Sciatic nerve (tissue), 2 donors: ENCODE results near the gene PRDM10. TPM values are rescaled to one million over a fixed set of nuclear protein-coding genes. Genes with fewer than 3 reads are reported as not detected.
"Not testable (repeated sequence)": the region's sequence is repeated elsewhere in the genome, so short reads cannot be mapped to it uniquely, and the experiment has no call there.

ENCODE experiments used
- ATAC-seq: fragments of 200-7000 bp; cut with Tn5 transposase; one replicate; pipeline ENCODE4 v1.9.1; 2020; ENCODE audit warnings: mild to moderate bottlenecking, moderate library complexity
- DNase-seq: peaks from one replicate; pipeline ENCODE4 v3.0.0-alpha.2; 2020; ENCODE audit warnings: low spot score
- intact Hi-C: fragments of 100-400 bp; cut with DNase I; formaldehyde crosslinking; loops from one replicate; pipeline ENCODE4 v1.14.2; 2022
- total RNA-seq: library from RNA; stranded (reverse); fragmentation: NEBNext Ultra II Directional; extraction: Animal tissue kit (Norgen Biotek cat#: 25700); gene quantifications from one replicate; pipeline ENCODE4 v1.2.1, GENCODE V29; 2021
- donor health status: DM: no; HTN: no; CAD: no.
- donor health status: DM: no; HTN: no; CAD: no.

Gene PRDM10
- total RNA-seq, 1 donor from 2014 or later = 12.3 TPM

GRCh38 chr11:129989149-129989813 is 13.4 kb downstream of the PRDM10 start:
- intact Hi-C loops = no loop called here
- ATAC-seq (no peak), DNase-seq (no peak)

- DNase-seq (no peak), ATAC-seq (no peak)
- intact Hi-C loops = no loop called here
Measured at GRCh38 chr11:129987950-129988349, 14.7 kb downstream of the PRDM10 start.

GRCh38 chr11:129985823-129986222 is 16.8 kb downstream of the PRDM10 start:
- intact Hi-C loops = no loop called here
- DNase-seq = no peak

GRCh38 chr11:129980086-129980485 is 22.5 kb downstream of the PRDM10 start:
- no peak for ATAC-seq
- intact Hi-C loops = no loop called here
- no peak for DNase-seq

More at GRCh38 chr11:129985823-129986222, 16.8 kb downstream of the PRDM10 start:
- no peak for ATAC-seq

GRCh38 chr11:129979046-129979605 is 23.5 kb downstream of the PRDM10 start:
- intact Hi-C loops = no loop called here
- DNase-seq (no peak), ATAC-seq (no peak)

GRCh38 chr11:129978447-129978846 is 24.2 kb downstream of the PRDM10 start:
- intact Hi-C loops = no loop called here
- no peak for DNase-seq
- no peak for ATAC-seq

- peak; percentile 28 for ATAC-seq
- intact Hi-C loops = no loop called here
Measured at GRCh38 chr11:129976328-129976727, 26.3 kb downstream of the PRDM10 start.

GRCh38 chr11:129975543-129975942 is 27.1 kb downstream of the PRDM10 start:
- intact Hi-C loops = no loop called here
- no peak for ATAC-seq
- DNase-seq = no peak

More at GRCh38 chr11:129976328-129976727, 26.3 kb downstream of the PRDM10 start:
- DNase-seq = no peak

- ATAC-seq (no peak), DNase-seq (no peak)
- intact Hi-C loops = no loop called here
Measured at GRCh38 chr11:129974672-129975071, 28.0 kb downstream of the PRDM10 start.

- no peak for ATAC-seq
- intact Hi-C loops = no loop called here
- no peak for DNase-seq
Measured at GRCh38 chr11:129974237-129974636, 28.4 kb downstream of the PRDM10 start.

GRCh38 chr11:129973809-129974208 is 28.8 kb downstream of the PRDM10 start:
- DNase-seq = no peak
- intact Hi-C loops = no loop called here
- no peak for ATAC-seq

GRCh38 chr11:129973068-129973467 is 29.6 kb downstream of the PRDM10 start:
- no peak for DNase-seq
- no peak for ATAC-seq
- intact Hi-C loops = no loop called here

GRCh38 chr11:129972611-129973010 is 30.0 kb downstream of the PRDM10 start:
- intact Hi-C loops = no loop called here
- ATAC-seq (no peak), DNase-seq (no peak)

- DNase-seq, ATAC-seq, intact Hi-C loops: not testable (repeated sequence)
Measured at GRCh38 chr11:129971856-129972255, 30.8 kb downstream of the PRDM10 start.

- no peak for ATAC-seq
- DNase-seq = no peak
- intact Hi-C loops = no loop called here
Measured at GRCh38 chr11:129969920-129970319, 32.7 kb downstream of the PRDM10 start.

GRCh38 chr11:129968591-129969419 is 33.8 kb downstream of the PRDM10 start:
- no peak for DNase-seq
- intact Hi-C loops = no loop called here
- ATAC-seq = no peak

- DNase-seq = no peak
- ATAC-seq = no peak
- intact Hi-C loops = no loop called here
Measured at GRCh38 chr11:129967996-129968395, 34.6 kb downstream of the PRDM10 start.

- intact Hi-C loops = no loop called here
- ATAC-seq (no peak), DNase-seq (no peak)
Measured at GRCh38 chr11:129965248-129965647, 37.4 kb downstream of the PRDM10 start.

- ATAC-seq (no peak), DNase-seq (no peak)
- intact Hi-C loops = no loop called here
Measured at GRCh38 chr11:129960216-129961214, 42.1 kb downstream of the PRDM10 start.
